SJSA1 (cell line): Measurements from ENCODE around the gene SLC25A48. TPM values are rescaled to one million over a fixed set of nuclear protein-coding genes. Genes with fewer than 3 reads are reported as not detected.

Experiments
- DNase-seq, 2 experiments: peaks; one replicate each; pipeline ENCODE4 v3.0.0-alpha.2; 2015 to 2020; ENCODE audit warnings: low spot score in 2 of 2, low read depth in 1 of 2
- H3K27ac ChIP-seq: fragments of 250-450 bp; sonication (Bioruptor Pico); 2 replicates; pipeline ENCODE4 v1.5.1; 2020; ENCODE audit warnings: mild to moderate bottlenecking, moderate library complexity
- H3K27me3 ChIP-seq: fragments of 250-450 bp; sonication (Bioruptor Pico); replicated peaks from 2 replicates; pipeline ENCODE4 v1.5.1; 2020; ENCODE audit warnings: mild to moderate bottlenecking, moderate library complexity
- H3K36me3 ChIP-seq: fragments of 250-450 bp; sonication (Bioruptor Pico); 2 replicates; pipeline ENCODE4 v1.5.1; 2020; ENCODE audit warnings: mild to moderate bottlenecking
- H3K4me1 ChIP-seq: fragments of 250-450 bp; sonication (Bioruptor Pico); replicated peaks from 2 replicates; pipeline ENCODE4 v1.6.1; 2021; ENCODE audit warnings: mild to moderate bottlenecking
- H3K4me3 ChIP-seq: fragments of 250-450 bp; sonication (Bioruptor Pico); 2 replicates; pipeline ENCODE4 v1.5.1; 2020; ENCODE audit warnings: mild to moderate bottlenecking
- H3K9me3 ChIP-seq: fragments of 250-450 bp; sonication (Bioruptor Pico); replicated peaks from 2 replicates; pipeline ENCODE4 v1.5.1; 2020; ENCODE audit warnings: mild to moderate bottlenecking
- total RNA-seq: library from RNA; depleted of rRNA; stranded (reverse); fragments of >200 nt; shearing (Covaris generic); gene quantifications from 2 replicates; pipeline ENCODE4 v1.2.3, GENCODE V29; 2014; rRNA removed

SLC25A48 gene
- total RNA-seq, 1 experiment from 2014 or later: not detected

- Histone ChIP-seq H3K9me3 (no peaks in the 10 kb centered on the region), H3K36me3 (no peaks in the 10 kb centered on the region), H3K27me3 (peaks cover 57% of the 10 kb centered on the region), H3K27ac (no peak overlapping the region), H3K4me1 (no peaks in the 10 kb centered on the region), H3K4me3 (no peak overlapping the region)
- peak in 1 of 2 experiments; percentile 23 for DNase-seq
These were observed 79.5 kb downstream of the SLC25A48 start for GRCh38 chr5:135913713-135914626.

GRCh38 chr5:135915466-135916001 lies 81.1 kb downstream of the SLC25A48 start:
- Histone ChIP-seq H3K27me3 (peaks cover 55% of the 10 kb centered on the region), H3K36me3 (no peaks in the 10 kb centered on the region), H3K9me3 (no peaks in the 10 kb centered on the region), H3K4me1 (no peaks in the 10 kb centered on the region), H3K4me3 (no peak overlapping the region), H3K27ac (no peak overlapping the region)
- DNase-seq: no peak

- no peaks in the 10 kb centered on the region for H3K4me1 ChIP-seq
- H3K27ac ChIP-seq: no peak overlapping the region
- H3K9me3 ChIP-seq: no peaks in the 10 kb centered on the region
- no peaks in the 10 kb centered on the region for H3K36me3 ChIP-seq
- no peak overlapping the region for H3K4me3 ChIP-seq
- H3K27me3 ChIP-seq: peaks cover 60% of the 10 kb centered on the region
- DNase-seq: no peak
These were observed 82.3 kb downstream of the SLC25A48 start for GRCh38 chr5:135916638-135917263.

- no peaks in the 10 kb centered on the region for H3K36me3 ChIP-seq
- H3K4me1 ChIP-seq: no peaks in the 10 kb centered on the region
- no peak overlapping the region for H3K4me3 ChIP-seq
- no peak overlapping the region for H3K27ac ChIP-seq
- no peak for DNase-seq
- H3K9me3 ChIP-seq: no peaks in the 10 kb centered on the region
- peaks cover 57% of the 10 kb centered on the region for H3K27me3 ChIP-seq
These were observed 85.7 kb downstream of the SLC25A48 start for GRCh38 chr5:135920199-135920598.

DNA sequence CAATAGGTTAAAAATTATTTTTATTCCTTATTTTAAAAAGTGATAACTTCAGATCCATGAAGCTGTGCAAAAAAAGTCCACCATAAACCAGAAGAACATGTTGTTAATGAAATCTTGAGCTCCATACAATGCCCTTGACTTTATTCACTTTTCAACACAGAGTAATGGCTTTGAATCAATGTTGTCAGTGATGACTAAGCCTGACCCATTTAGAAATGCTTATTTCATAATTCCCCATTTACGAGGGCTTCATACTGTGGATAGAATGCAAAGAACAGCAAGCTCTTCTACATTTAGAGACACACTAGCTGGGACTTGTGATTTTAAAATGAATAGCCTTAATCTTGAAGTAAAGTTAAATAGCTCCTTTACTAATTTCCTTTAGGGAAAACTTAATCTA lies 86.9 kb downstream of the SLC25A48 start:
- H3K9me3 ChIP-seq: no peaks in the 10 kb centered on the region
- peaks cover 51% of the 10 kb centered on the region for H3K27me3 ChIP-seq
- no peaks in the 10 kb centered on the region for H3K36me3 ChIP-seq
- no peak overlapping the region for H3K4me3 ChIP-seq
- H3K4me1 ChIP-seq: no peaks in the 10 kb centered on the region
- H3K27ac ChIP-seq: no peak overlapping the region
- DNase-seq: no peak

- no peak for DNase-seq
- Histone ChIP-seq H3K9me3 (no peaks in the 10 kb centered on the region), H3K27ac (no peak overlapping the region), H3K4me3 (no peak overlapping the region), H3K27me3 (peaks cover 82% of the 10 kb centered on the region), H3K36me3 (no peaks in the 10 kb centered on the region), H3K4me1 (peaks cover 4% of the 10 kb centered on the region; the same call in 1 of the 2 replicates)
These were observed 95.8 kb downstream of the SLC25A48 start for GRCh38 chr5:135930029-135930948.

DNA sequence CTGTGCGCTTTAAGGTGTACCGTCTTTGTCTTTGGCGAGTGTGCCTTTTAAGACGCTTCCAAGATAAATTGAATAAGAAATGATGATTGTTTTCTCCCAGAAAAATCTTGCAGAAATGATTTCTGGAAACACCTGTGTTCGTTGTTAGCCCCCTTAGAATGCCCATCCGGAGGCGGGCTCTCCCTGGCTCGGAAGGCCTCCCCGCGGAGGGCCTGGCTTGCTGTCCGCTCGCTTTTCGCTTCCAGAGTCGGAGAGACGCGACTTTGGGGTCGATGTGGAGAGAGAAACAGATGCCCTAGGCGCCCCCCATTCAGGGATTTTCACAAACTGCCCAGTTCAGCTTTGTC lies 96.5 kb downstream of the SLC25A48 start:
- Histone ChIP-seq H3K27me3 (peaks cover 84% of the 10 kb centered on the region), H3K4me3 (no peak overlapping the region)

DNA sequence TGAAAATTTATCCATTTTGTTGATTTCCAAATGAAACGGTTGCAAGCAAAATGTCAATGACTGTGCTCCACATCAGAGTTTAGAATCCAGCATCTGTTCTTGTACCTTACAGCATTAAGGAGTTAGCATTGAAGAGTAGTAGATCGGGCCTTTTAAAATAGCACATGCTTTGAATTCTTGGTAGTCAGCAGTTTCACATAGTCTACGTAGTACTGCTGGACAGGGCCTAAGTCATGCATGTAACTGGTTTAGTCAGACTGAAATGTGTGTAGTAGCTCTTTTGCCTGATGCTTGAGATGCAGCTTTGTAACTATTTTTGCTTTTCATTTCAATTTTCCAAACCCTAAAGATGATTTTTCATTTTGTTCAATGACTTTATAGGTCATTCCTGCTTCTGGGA lies 100.5 kb downstream of the SLC25A48 start:
- DNase-seq: no peak
- no peak overlapping the region for H3K27ac ChIP-seq
- no peaks in the 10 kb centered on the region for H3K9me3 ChIP-seq
- peaks cover 7% of the 10 kb centered on the region; the same call in 1 of the 2 replicates for H3K4me1 ChIP-seq
- H3K27me3 ChIP-seq: peaks cover 67% of the 10 kb centered on the region
- H3K36me3 ChIP-seq: no peaks in the 10 kb centered on the region
- H3K4me3 ChIP-seq: no peak overlapping the region

More for the DNA sequence above, 96.5 kb downstream of the SLC25A48 start:
- no peaks in the 10 kb centered on the region for H3K36me3 ChIP-seq
- DNase-seq: no peak
- no peaks in the 10 kb centered on the region for H3K9me3 ChIP-seq
- peaks cover 4% of the 10 kb centered on the region; the same call in 1 of the 2 replicates for H3K4me1 ChIP-seq
- no peak overlapping the region for H3K27ac ChIP-seq

- no peak for DNase-seq
- no peaks in the 10 kb centered on the region for H3K36me3 ChIP-seq
- H3K4me1 ChIP-seq: 0 out of 2 replicates have a peak, but pooled peaks cover 3% of the 10 kb centered on the region
- H3K27ac ChIP-seq: no peak overlapping the region
- H3K27me3 ChIP-seq: peaks cover 45% of the 10 kb centered on the region
- H3K4me3 ChIP-seq: no peak overlapping the region
- no peaks in the 10 kb centered on the region for H3K9me3 ChIP-seq
These were observed 102.9 kb downstream of the SLC25A48 start for GRCh38 chr5:135937245-135937911.

Other genes with a start within 250 kb of the SLC25A48 start
- not detected in 2 replicates for gene IL9, start 61.2 kb downstream of the SLC25A48 start, total RNA-seq
- not detected in 2 replicates for gene LECT2, start 120.3 kb downstream of the SLC25A48 start, total RNA-seq
- 172 and 185 TPM in 2 replicates for gene TGFBI, start 194.3 kb downstream of the SLC25A48 start, total RNA-seq